IMR-90 (cell line): ENCODE results near the gene MYLK4. TPM values are rescaled to one million over a fixed set of nuclear protein-coding genes. Genes with fewer than 3 reads are reported as not detected.

ENCODE experiments used
- ATAC-seq: fragments of 200-7000 bp; cut with Tn5 transposase; 2 replicates; pipeline ENCODE4 v1.9.1; 2020; ENCODE audit warnings: low read depth, mild to moderate bottlenecking, moderate library complexity
- BruUV-seq: library from RNA; stranded (reverse); fragments of 400-500 nt; replicated peaks from 2 replicates; lab custom pipeline; 2021; lab: Mats Ljungman, UMichigan
- CTCF ChIA-PET: fragments of 300-600 bp; formaldehyde crosslinking; extraction: SDS; loops from one replicate; lab custom pipeline; 2021; ENCODE audit warnings: antibody characterized with exemption; lab: Yijun Ruan, JAX
- POLR2A ChIA-PET: fragments of 300-600 bp; sonication (Branson Sonifier 250); formaldehyde crosslinking; loops from one replicate; lab custom pipeline; 2022; ENCODE audit warnings: antibody characterized with exemption; ENCODE audit not compliant: unreplicated experiment; lab: Charles Lee
- DNase-seq: peaks from one replicate; pipeline ENCODE4 v3.0.0; 2013
- H2AFZ ChIP-seq: replicated peaks from 2 replicates; pipeline ENCODE3; 2013; ENCODE audit warnings: low read length, mild to moderate bottlenecking; ENCODE audit not compliant: poor library complexity
- H2AK5ac ChIP-seq: 2 replicates; pipeline ENCODE4 v1.6.1; 2013; ENCODE audit warnings: low read depth, low read length, inconsistent platforms
- H2AK9ac ChIP-seq: replicated peaks from 2 replicates; pipeline ENCODE3; 2013; ENCODE audit warnings: mild to moderate bottlenecking, low read depth, low read length, moderate library complexity; ENCODE audit not compliant: poor library complexity
- H2BK120ac ChIP-seq: 2 replicates; pipeline ENCODE4 v1.6.1; 2013; ENCODE audit warnings: low read depth, low read length, inconsistent platforms
- H2BK15ac ChIP-seq: 3 replicates; pipeline ENCODE4 v1.6.1; 2013; ENCODE audit warnings: low read depth, low read length, inconsistent platforms
- H2BK20ac ChIP-seq: 2 replicates; pipeline ENCODE4 v1.6.1; 2013; ENCODE audit warnings: low read depth, mild to moderate bottlenecking, inconsistent platforms, low read length, moderate library complexity
- H2BK5ac ChIP-seq: 2 replicates; pipeline ENCODE4 v1.6.1; 2013; ENCODE audit warnings: mild to moderate bottlenecking, low read depth, low read length, inconsistent platforms; ENCODE audit not compliant: poor library complexity, severe bottlenecking
- H3K14ac ChIP-seq: replicated peaks from 2 replicates; pipeline ENCODE4 v1.6.1; 2013; ENCODE audit warnings: low read depth, low read length, inconsistent platforms
- H3K18ac ChIP-seq: 2 replicates; pipeline ENCODE4 v1.6.1; 2013; ENCODE audit warnings: low read depth, low read length, control low read depth
- H3K23ac ChIP-seq: 2 replicates; pipeline ENCODE4 v1.6.1; 2013; ENCODE audit warnings: low read depth, low read length, inconsistent platforms
- H3K27ac ChIP-seq: 2 replicates; pipeline ENCODE4 v1.5.1; 2013; ENCODE audit warnings: mild to moderate bottlenecking, control low read depth, low read length; ENCODE audit not compliant: insufficient read depth
- H3K27me3 ChIP-seq: 2 replicates; pipeline ENCODE4 v1.6.1; 2013; ENCODE audit warnings: low read length; ENCODE audit not compliant: control insufficient read depth, insufficient read depth
- H3K36me3 ChIP-seq: 2 replicates; pipeline ENCODE4 v1.6.1; 2013; ENCODE audit warnings: low read length, mixed read lengths; ENCODE audit not compliant: control insufficient read depth, insufficient read depth
- H3K4ac ChIP-seq: 2 replicates; pipeline ENCODE4 v1.6.1; 2013; ENCODE audit warnings: low read depth, low read length, inconsistent platforms
- H3K4me1 ChIP-seq: 2 replicates; pipeline ENCODE4 v1.6.1; 2013; ENCODE audit warnings: low read length, mixed read lengths; ENCODE audit not compliant: control insufficient read depth, insufficient read depth
- H3K4me2 ChIP-seq: 2 replicates; pipeline ENCODE4 v1.6.1; 2013; ENCODE audit warnings: low read depth, mild to moderate bottlenecking, control low read depth, low read length, moderate library complexity
- H3K4me3 ChIP-seq: 2 replicates; pipeline ENCODE4 v1.5.1; 2013; ENCODE audit warnings: low read depth, mild to moderate bottlenecking, control low read depth, low read length, moderate library complexity; ENCODE audit not compliant: insufficient read depth
- H3K56ac ChIP-seq: 2 replicates; pipeline ENCODE4 v1.6.1; 2013; ENCODE audit warnings: low read length, inconsistent platforms; ENCODE audit not compliant: insufficient read depth; ENCODE audit errors: extremely low read depth
- H3K79me1 ChIP-seq, 2 experiments: 2 replicates each; pipeline ENCODE4 v1.6.1; 2013; ENCODE audit warnings: low read length in 2 of 2, inconsistent platforms in 1 of 2, low read depth in 1 of 2
- H3K9ac ChIP-seq: 2 replicates; pipeline ENCODE4 v1.6.1; 2013; ENCODE audit warnings: low read depth, low read length, control low read depth
- H3K9me1 ChIP-seq: 2 replicates; pipeline ENCODE4 v1.6.1; 2013; ENCODE audit warnings: low read length, inconsistent platforms; ENCODE audit not compliant: insufficient read depth
- H3K9me3 ChIP-seq: 2 replicates; pipeline ENCODE4 v1.6.1; 2013; ENCODE audit warnings: low read length; ENCODE audit not compliant: control insufficient read depth, insufficient read depth
- H4K20me1 ChIP-seq: 2 replicates; pipeline ENCODE4 v1.6.1; 2013; ENCODE audit warnings: low read length, inconsistent platforms; ENCODE audit not compliant: insufficient read depth
- H4K5ac ChIP-seq: 2 replicates; pipeline ENCODE4 v1.6.1; 2013; ENCODE audit warnings: mild to moderate bottlenecking, low read depth, low read length, control low read depth
- H4K8ac ChIP-seq, 2 experiments: 2 replicates each; pipeline ENCODE4 v1.6.1; 2013; ENCODE audit warnings: low read depth in 2 of 2, low read length in 2 of 2, control low read depth in 1 of 2, inconsistent platforms in 1 of 2
- H4K91ac ChIP-seq: 2 replicates; pipeline ENCODE4 v1.6.1; 2013; ENCODE audit warnings: low read depth, low read length, inconsistent platforms; ENCODE audit not compliant: insufficient read depth
- CEBPB ChIP-seq: IDR thresholded peaks from 2 replicates; pipeline ENCODE4 v1.6.1; 2012; ENCODE audit warnings: low read depth, low read length, improper control_type of control experiment
- CHD1 ChIP-seq: IDR thresholded peaks from 2 replicates; pipeline ENCODE4 v1.6.1; 2012; ENCODE audit warnings: low read depth, low read length, improper control_type of control experiment
- FOS ChIP-seq: fragments of 150-350 bp; IDR thresholded peaks from 2 replicates; pipeline ENCODE4 v1.6.1; 2016; ENCODE audit warnings: low read depth, low read length
- MAZ ChIP-seq: IDR thresholded peaks from 2 replicates; pipeline ENCODE4 v1.6.1; 2012; ENCODE audit warnings: low read depth, mild to moderate bottlenecking, low read length, improper control_type of control experiment, moderate library complexity, borderline replicate concordance
- MXI1 ChIP-seq: IDR thresholded peaks from 2 replicates; pipeline ENCODE4 v1.6.1; 2012; ENCODE audit warnings: low read depth, mild to moderate bottlenecking, low read length, moderate library complexity, borderline replicate concordance
- RAD21 ChIP-seq: IDR thresholded peaks from 2 replicates; pipeline ENCODE4 v1.6.1; 2012; ENCODE audit warnings: low read length, improper control_type of control experiment
- RCOR1 ChIP-seq: IDR thresholded peaks from 2 replicates; pipeline ENCODE4 v1.6.1; 2012; ENCODE audit warnings: mild to moderate bottlenecking, low read length, improper control_type of control experiment; ENCODE audit not compliant: insufficient replicate concordance
- RFX5 ChIP-seq: IDR thresholded peaks from 2 replicates; pipeline ENCODE4 v1.8.0; 2012; ENCODE audit warnings: low read depth, mild to moderate bottlenecking, low read length, moderate library complexity
- SMC3 ChIP-seq: fragments of 150-350 bp; IDR thresholded peaks from 2 replicates; pipeline ENCODE4 v1.6.1; 2016; ENCODE audit warnings: low read depth, mild to moderate bottlenecking, antibody characterized with exemption, low read length, moderate library complexity
- WGBS, 2 experiments: methylation state at CpG; one replicate each; pipeline versions ENCODE4 v1.1.5 to v1.1.7; 2013; ENCODE audit warnings: missing lambda C conversion rate in 2 of 2; ENCODE audit not compliant: insufficient read length in 1 of 2; ENCODE audit errors: extremely low coverage in 2 of 2; 5-methylcytosine and 5-hydroxymethylcytosine counted together
- dilution Hi-C: fragments of 300-500 bp; cut with HindIII; formaldehyde crosslinking; loops from one replicate; pipeline ENCODE4 v1.14.3; 2018; ENCODE audit warnings: low sequenced_read_pairs; ENCODE audit not compliant: unreplicated experiment
- in situ Hi-C: fragments of 300-500 bp; cut with MboI; formaldehyde crosslinking; loops from 3 replicates; pipeline ENCODE4 v1.14.3; 2019; ENCODE audit warnings: low sequenced_read_pairs, inconsistent platforms, mixed read lengths
- intact Hi-C: fragments of 100-400 bp; cut with micrococcal nuclease; formaldehyde crosslinking; loops from 2 replicates; pipeline ENCODE4 v1.10.0; 2022
- polyA plus RNA-seq, 3 experiments: library from polyadenylated mRNA; depleted of rRNA; stranded (reverse); fragments of >200 nt; gene quantifications; 2 replicates each; pipeline ENCODE4 v1.2.3, GENCODE V29; 2012; ENCODE audit warnings: low replicate concordance in 1 of 3
- total RNA-seq: library from RNA; depleted of rRNA; stranded (reverse); fragments of >200 nt; gene quantifications from 2 replicates; pipeline ENCODE4 v1.2.3, GENCODE V29; 2012
- TF ChIP-seq, protein P1 (sequence below): fragments of 150-350 bp; IDR thresholded peaks from 2 replicates; pipeline ENCODE4 v1.6.1; 2017; ENCODE audit warnings: mild to moderate bottlenecking, antibody characterized with exemption, low read length, low read depth

Gene MYLK4
- total and polyA plus RNA-seq, 2 of the 4 experiments (the other 2 are of a cell fraction), result under 0.01 to 0.07 TPM

DNA sequence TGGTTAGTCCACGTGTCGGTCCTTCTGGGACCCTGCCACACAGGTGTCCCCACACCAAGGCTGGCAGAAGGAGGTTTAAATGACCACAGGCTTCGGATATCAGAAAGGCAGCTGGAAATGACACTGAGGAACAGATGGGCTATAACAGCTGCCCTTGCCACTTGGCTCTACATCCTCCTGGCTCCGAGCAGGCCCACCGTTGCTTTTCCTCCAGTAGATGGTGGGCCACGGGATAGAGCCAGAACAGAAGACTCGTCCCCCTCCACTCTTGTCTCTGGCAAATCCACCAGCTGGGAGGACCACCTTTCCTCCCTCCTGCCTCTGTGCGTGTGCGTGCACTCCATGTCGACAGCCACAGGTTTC, 32.1 kb upstream of the MYLK4 start (continued):
- TF ChIP-seq, protein P1, sequence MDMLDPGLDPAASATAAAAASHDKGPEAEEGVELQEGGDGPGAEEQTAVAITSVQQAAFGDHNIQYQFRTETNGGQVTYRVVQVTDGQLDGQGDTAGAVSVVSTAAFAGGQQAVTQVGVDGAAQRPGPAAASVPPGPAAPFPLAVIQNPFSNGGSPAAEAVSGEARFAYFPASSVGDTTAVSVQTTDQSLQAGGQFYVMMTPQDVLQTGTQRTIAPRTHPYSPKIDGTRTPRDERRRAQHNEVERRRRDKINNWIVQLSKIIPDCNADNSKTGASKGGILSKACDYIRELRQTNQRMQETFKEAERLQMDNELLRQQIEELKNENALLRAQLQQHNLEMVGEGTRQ, result no peak
- TF ChIP-seq SMC3, result no peak

DNA sequence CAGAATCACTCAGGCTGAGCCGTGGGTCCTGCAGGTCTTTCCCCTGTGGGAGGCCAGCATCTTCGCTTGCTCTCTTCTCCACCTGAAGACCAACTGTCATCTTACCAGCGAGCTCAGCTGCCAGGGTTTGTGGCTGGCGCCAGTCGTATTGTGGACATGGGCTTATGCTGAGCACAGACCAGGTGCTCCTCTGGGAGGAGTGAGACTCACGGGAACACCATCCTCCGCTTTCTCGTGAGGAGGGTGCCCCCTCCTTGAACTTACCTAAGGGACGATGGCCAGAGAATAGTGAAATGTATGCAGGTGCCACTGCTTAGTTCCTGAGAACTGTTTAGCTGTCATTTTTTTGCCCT, 31.6 kb upstream of the MYLK4 start:
- Histone ChIP-seq H3K56ac (no peak overlapping the region), H4K5ac (no peak overlapping the region), H2AK5ac (no peak overlapping the region), H3K4me2 (no peak overlapping the region), H2BK20ac (no peak overlapping the region), H4K8ac (no peak overlapping the region), H3K9me3 (no peaks in the 10 kb centered on the region), H3K18ac (no peak overlapping the region), H2BK15ac (no peak overlapping the region), H3K27ac (no peak overlapping the region), H3K14ac (no peak overlapping the region), H3K9me1 (peaks cover 25% of the 10 kb centered on the region), H3K27me3 (no peaks in the 10 kb centered on the region), H3K4me1 (peaks cover 9% of the 10 kb centered on the region), H3K79me1 (peaks cover 62 to 89% of the 10 kb centered on the region in 2 experiments; a peak in 3 of 4 replicates), H4K20me1 (peaks cover 28% of the 10 kb centered on the region), H3K36me3 (peaks cover 40% of the 10 kb centered on the region), H4K91ac (no peak overlapping the region), H2BK120ac (no peak overlapping the region), H2AFZ (no peak overlapping the region), H2AK9ac (no peak overlapping the region), H3K4ac (no peak overlapping the region), H2BK5ac (no peak overlapping the region), H3K9ac (no peak overlapping the region), H3K4me3 (no peak overlapping the region), H3K23ac (no peak overlapping the region)
- in situ Hi-C loops, result no loop called here
- ATAC-seq (no peak), DNase-seq (no peak)
- intact Hi-C loops, result no loop called here
- POLR2A ChIA-PET, result no interaction called here
- CTCF ChIA-PET, result no interaction called here
- WGBS, 2 experiments, result no CpG with 5 or more reads among the region's 9 CpGs
- dilution Hi-C loops, result no loop called here
- no TSS peak for BruUV-seq
- TF ChIP-seq CEBPB (no peak), RFX5 (no peak), CHD1 (no peak), RCOR1 (no peak), MXI1 (no peak), SMC3 (no peak), RAD21 (no peak), FOS (no peak), MAZ (no peak)
